Activated T-helper 9 cell treated with anti-CD3 and anti-CD28 coated beads, Interleukin-2, amount 50 U/mL, for 16 hours (primary cell): Measurements from ENCODE around the gene TBC1D7.

Experiments used
- DNase-seq: peaks from one replicate; pipeline ENCODE4 v3.0.0-alpha.2; 2020; ENCODE audit warnings: low read depth

Gene TBC1D7

DNA sequence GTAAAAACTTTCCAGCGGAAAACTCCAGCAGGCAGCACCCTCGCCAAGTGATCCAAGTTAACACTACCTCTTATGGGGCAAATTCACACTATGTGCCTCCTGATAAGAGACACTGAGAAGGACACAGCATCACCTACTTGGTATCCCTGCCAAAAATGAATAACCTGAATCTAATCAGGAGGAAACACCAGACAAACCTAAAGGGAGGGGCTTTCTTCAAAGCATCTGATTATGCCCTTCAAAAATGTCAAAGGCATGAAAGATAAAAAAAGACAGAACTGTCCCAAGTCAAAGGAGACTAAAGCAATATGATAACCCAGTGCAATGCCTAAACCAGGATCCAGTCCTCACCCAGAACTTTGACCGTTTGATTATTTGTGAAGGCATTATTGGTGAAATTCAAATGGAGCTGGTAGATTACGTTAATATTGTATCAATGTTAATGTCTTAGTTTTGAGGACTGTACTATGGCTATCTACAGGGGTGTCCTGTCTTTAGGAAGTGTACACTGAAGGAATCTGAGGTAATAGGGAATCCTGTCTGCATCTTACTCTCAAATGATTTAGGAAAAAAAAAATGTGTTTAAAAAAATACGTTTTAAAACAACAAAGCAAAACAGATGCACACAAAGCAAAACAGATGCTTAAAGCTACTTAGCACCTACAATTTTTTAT lies 8.3 kb downstream of the TBC1D7 start:
- no peak for DNase-seq

DNA sequence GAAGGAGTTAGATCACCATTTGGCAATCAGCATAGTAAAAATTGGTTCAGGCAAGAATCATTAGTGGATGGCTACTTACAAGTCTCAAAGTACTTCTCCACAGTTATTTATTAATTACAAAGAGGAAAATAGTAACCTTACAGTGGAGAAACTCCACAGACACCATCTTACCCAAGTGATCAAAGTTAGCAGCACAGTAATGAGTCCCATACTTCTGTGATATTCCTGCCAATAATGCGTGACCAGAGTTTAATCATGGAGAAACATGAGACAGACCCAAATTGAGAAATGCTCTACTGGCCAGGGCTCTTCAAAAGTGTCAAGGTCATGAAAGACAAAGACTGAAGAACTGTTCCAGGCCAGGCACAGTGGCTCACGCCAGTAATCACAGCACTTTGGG lies 9.5 kb downstream of the TBC1D7 start:
- DNase-seq: no peak

DNA sequence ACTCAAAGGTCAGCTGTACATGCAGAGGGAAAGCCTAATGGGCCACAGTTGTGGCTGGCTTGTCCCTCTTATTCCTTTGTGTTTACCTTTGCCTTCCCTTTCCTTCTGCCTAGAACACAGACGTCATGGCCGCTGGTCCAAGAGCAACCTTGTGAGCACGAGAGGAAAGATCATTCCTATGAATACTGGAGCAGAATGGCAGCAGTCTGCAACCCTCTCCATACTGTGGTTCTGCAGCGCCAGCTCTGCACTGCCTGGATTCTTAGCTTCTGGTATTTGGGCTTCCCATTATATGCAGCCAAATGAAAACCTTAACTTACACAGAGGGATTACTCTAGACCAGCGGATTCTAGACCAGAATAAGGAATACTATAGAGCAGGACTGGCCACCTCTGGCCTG lies 12.4 kb downstream of the TBC1D7 start:
- DNase-seq: no peak

DNA sequence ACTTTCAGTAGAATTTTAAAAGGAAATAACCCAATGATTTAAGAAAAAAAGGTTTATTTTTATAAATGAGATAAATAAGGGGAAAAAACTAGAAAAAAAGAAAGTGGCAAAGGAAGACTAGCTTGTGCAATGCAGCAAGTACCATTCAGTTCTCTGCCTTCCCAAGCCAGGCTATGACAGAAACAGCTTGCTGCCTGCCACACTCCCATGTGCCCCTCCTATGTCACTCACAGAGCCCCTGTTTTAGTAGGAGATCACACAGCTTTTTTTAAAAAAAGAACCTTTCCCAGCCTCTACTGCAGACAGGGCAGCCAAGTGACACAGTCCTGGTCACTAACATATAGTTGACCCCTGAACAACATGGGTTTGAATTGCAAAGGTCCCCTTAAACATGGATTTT lies 13.5 kb downstream of the TBC1D7 start:
- DNase-seq: no peak

DNA sequence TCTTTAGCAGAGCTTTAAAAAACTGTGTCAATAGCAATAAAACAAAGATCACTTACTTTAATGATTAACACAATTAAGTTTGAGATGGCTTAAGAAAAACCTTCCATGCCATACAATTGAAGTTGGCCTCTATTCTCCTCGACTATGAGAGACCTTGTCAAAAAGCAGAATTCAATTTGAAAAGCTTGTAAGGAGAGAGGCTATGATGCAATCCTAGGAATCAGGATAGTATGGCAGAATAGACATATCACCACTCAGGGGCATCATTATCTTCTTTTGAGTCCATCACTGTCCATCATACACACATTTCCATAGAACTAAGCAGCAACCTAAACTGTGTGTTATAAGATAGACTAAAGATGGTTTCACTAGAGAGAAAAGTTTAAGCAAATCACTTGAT lies 17.2 kb downstream of the TBC1D7 start:
- no peak for DNase-seq

DNA sequence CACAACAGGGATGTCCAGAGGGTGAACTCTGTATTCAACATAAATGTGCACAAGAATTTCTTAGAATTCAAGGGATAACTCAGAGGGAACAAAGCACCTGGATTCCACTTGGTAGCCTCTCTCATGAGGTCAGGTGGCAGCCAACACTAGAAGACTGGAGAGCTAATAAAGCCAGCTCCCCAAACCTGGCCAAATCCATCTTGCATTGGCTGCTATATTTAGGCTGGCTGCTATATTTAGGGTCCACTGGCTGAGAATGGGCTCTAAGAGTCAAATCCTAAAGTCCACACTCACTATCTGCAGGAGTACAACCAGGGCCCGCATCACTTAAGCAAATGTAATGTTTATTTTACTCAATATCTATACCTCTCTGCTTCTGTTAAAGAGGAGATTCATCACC lies 20.0 kb downstream of the TBC1D7 start:
- DNase-seq: no peak

DNA sequence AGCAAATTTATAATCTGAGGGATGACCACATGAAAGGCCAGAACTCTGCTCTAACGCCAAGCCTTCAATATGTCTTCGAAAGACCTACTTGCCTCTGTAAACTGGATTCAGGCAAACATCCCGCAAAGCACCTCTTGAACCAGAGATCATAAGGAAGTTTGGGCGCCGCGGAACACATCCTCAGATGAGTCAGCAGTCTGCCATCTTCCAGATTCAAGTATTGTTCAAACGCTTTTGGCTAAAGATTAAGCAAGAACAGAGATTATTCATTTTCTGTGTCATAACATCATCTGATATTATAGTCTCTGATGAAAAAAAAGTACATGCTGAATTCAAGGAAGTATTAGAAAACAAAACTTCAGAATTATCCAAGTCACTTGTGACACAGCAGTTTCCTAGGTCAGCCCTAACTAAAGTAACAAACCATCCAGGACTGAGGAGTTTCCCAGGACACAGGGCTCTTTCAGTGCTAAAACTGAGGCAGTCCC lies 20.8 kb downstream of the TBC1D7 start:
- DNase-seq: no peak

DNA sequence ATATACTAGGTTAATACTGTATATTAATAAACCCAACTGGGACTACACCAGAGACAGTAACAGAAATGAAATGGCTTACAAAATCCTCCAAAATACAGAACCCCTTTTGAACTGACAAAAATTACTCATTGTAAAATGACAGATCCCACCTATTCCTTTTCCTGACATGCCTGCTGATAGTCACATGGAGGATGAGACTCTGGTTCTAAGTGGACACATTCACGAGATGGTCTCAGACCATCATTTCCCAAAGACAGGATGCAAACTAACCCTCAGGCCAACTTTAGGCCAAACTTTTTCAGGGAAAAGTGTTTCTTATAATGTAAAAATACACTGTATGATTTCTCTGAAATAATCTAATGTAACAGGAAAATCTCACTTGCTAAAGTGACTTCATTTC lies 22.5 kb downstream of the TBC1D7 start:
- no peak for DNase-seq

DNA sequence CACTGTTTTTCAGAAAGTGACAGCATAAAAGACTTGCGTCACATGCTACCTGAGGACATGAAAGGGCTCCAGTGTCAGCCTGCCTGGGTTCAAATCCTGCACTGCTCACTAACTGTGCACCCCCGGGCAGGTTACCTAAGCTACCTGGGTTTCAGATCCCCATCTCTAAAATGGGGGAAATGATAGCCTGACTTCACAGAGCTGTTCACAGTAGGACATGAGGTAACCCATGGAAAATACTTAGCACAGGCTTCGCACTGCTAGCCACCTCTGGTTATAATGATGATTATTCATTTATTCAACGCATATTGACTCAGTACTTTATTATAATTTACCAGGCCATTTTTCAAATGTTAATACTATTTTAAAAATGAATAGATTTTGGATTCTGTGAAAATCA lies 23.0 kb downstream of the TBC1D7 start:
- DNase-seq: no peak

DNA sequence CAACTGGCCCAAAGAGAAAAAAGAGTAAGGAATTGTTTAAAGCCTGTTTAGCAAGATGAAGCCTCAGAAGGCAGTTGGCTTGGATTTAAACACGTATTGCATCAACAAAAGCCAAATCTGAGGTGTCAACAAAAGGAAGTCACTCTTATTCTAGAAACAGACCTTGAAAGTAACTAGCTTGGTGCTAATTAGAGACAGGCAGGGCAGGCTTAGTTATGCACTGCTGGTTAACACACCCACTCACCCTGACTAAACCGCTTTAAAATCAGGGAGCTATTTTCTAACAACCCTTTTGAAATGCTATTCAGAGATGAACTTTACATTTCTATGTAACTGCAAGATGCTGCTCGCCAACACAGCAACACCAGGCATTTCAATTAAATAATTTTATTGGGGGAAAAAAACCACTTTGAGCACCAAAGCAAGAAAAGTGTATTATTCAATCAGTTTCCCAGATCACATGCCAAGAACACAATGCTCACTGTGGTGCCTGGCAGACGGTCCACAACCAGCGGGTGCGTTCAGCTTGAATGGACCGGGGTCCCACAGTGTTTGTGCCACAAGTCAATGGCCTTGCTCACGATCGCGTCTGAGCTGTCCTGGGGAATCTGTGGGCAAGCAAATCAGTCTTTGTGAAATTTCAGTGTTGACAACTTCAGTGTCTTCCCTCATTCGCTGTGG lies 23.6 kb downstream of the TBC1D7 start:
- no peak for DNase-seq

DNA sequence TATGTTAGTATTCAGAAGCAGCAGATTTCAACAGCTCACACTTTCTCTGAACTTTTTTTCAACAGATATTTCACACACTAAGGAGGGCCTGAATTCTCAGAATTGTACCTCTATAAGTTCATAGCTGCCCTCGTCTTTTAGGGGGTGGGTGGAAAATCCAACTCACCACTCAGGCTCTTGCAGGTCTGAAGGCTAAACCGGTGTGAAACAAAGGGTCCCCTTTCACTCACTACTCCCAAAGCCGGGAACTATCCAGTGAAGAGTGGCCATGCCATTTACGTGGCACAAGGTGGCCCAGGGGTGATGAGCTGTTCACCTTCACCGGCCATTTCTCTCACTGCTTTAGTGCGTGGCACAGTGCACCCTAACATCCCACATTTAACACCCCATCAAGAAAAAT lies 24.2 kb downstream of the TBC1D7 start:
- DNase-seq: no peak

DNA sequence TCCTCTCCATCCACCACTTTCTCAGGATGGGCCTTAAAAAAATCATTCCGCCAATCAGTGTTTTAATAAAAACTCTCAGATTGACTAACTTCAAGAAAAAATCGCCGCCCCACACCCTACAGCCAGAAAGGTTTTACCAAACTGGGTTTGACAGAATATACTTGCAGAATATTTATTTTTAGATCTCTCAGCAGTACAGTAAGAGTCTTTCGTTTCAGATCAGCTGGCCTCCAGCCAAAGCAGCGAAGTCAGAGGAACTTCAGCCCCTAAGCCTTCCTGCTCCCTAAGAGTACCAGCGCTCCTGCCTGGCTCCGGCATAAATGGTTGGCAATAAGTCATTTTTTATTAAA lies 24.7 kb downstream of the TBC1D7 start:
- no peak for DNase-seq

DNA sequence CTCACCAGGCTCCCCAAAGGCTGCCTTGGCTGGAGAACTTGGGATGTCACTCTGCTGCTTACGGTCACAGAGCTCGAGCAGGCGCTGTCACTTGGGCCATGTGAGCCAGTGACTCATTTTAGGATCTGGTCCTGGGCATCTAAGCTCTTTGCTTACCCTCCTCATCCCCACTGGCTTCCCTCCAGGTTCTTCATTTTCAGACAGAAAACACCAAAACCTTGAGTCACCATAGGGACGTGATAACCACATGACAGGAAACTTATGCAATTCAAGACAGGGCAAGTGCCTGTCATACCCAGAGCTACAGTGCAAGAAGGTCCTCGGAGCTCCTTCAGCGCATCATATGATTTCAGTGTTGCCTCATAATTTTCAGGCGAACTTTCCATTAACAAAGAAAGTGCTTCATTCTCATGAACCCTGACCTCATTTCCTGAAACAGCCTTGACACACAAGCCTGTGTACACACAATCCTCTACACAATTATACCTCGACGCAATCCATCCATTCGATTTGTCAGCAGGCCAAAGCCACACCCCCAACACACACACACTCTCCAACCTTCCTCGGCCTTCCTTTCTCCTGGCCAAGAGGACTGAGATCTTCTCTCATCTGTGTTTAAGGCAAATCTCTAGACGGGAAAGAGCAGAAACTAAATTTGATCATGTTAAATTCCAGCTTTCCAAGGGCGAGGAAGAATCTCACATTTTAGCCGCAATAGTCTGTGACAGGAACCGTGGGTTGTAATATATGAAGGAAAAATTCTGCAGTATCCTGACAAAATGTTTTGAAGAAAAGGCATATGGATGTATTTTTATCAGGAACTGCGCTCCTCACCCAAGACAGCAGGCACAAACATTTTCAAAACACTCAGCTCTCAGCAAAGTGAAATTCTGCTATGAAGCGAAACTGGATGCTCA lies 25.3 kb downstream of the TBC1D7 start:
- DNase-seq: peak; percentile 13

DNA sequence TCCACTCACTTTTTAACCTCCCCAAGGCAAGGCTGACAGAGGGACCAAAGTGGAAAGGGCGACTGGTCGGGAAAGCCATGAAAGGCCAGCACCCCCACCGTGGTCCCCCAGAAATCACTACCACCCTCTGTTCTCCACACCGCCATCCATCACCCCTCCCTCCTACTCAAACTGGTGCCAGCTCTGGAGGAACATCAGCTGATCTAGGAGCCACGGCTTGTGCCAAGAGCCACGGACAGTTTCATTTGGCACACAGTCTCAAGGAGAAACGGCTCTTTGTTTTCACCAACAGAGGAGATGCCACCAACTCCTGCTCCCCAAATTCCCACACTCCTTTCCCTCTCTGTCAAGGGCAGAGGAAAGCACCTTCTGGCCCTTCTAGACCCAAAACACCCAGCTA lies 26.0 kb downstream of the TBC1D7 start:
- no peak for DNase-seq

DNA sequence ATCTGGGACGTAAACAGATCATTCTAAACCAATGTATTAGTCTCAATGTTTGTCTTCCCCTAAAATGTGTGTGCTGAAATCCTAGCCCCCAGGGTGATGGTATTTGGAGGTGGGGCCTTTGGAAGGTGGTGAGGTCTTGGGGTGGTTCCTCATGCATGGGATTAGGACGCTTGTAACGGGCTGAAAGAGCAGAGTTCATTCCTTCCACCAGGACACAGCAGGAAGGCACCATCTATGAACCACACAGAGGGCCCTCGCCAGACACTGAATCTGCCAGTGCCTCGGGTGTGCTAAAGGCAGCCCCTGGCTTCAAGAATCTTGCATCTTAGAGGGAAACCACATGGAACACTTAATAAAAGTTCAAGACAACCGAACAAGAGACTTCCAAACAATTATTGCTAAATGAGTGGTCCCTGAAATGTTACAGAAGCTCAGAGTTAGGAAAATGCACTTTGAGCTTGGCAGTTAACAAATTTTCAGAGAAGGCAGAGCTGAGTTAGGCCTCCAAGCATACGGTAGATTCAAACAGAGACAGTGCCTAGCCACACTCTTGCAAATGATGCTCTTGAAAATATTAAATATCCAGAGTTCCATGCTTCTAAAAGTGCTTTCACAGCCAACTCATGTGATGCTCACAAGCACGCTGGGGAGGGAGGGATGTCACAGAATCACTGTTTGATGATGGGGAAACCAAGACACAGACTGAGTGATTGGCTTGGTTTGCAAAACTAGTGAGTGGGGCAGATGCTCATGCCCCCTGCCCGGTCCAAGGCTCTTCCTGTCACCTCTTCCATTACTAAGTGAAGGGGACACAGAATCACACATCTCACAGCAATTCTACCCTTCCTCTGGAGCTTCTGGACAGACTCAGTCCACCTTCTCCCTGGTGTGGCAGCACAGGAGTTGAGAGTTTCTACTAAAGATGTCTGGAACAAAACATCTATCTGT lies 27.4 kb downstream of the TBC1D7 start:
- no peak for DNase-seq

DNA sequence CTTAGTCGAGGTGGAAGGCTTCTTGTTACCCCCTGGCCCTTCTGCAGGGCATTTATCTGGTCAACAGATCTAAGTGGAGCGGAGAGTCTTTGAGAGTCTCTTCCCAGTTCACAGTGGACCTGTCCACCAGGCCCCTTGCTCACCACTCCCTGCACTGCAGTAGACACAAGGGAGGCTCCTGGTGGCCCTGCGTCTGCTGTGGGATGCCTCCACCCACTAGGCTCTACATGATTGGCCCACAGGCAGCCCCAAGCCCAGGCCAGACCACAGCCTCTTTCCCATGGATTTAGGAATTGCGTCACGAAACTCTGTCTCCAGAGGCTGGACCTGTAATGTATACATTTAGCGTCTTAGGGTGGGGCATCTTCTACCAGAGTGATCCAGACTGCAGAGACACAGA lies 28.4 kb downstream of the TBC1D7 start:
- DNase-seq: no peak

DNA sequence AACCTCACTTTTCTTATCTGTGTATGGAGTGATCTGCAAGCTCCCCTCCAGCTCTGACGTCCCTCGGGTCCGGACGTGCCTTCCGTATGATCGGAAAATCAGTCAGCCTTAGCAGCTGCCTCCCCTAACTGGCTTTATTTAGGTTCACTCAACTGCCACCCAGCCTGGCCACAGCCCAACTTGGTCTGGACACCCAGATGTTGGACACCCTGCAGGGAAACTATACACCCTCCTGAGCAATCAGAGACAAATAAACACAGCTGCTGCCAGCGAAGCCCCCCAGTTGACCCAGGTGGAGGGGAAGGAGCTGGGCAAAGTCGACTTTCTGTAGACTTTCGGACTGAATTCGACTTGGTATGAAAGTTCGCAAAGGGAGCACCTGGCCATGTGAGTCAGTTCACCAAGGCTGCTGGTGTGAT lies 28.9 kb downstream of the TBC1D7 start:
- no peak for DNase-seq

DNA sequence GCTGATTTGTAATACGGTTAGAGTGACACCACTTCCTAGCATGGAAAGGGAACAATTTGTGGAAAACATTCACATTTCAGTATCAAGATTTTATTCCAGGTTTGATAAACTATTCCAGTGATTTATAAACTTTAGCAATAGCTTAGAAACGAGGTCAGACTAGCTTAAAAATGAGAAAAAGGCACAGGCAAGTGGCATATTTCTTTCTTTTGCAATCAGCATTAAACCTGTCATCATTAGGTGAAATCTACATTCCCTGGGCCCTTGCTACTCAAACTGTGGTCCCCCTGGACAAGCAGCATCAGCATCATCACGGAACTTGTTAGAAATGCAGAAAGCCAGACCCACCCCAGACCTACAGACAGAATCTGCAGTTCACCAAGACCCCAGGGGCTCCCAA lies 29.9 kb downstream of the TBC1D7 start:
- DNase-seq: no peak

DNA sequence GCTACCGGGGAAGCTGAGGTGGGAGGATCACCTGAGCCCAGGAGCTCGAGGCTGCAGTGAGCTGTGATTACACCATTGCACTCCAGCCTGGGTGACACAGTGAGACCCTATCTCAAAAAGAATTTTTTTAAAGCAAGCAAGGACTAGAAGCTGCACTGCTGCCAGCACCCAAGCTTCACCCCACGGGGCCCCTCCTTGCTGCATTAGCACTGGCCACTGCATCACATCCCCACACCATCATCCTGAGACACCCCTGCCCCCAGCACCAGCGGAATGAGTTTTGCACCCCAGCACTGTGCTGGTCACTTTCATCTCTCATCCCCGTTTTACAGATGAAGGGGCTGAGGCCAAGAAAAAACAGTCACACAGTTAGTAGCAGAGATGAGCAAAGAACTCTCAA lies 30.9 kb downstream of the TBC1D7 start:
- DNase-seq: no peak

DNA sequence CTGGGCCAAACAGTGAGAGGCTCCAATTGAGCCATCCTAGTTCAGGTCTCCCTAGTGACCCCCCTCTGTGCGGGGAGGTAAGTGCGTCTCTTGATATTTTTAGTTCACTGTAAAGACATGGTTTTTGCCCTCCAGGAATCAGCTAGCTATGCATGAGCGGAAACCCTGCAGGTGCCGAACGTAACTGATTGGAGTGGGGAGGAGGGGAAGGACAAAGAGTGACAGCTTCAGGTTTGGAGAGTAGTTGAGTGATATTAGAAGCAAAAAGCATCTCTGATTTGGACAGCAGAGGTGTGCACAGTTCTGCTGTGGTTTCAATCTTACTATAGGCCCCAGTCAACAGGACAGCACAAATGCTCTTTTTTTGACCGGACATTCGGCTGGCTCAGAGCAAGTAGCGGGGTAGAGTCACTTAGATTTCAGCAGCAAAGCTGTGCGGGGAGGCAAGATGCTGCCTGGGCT lies 31.8 kb downstream of the TBC1D7 start:
- no peak for DNase-seq

DNA sequence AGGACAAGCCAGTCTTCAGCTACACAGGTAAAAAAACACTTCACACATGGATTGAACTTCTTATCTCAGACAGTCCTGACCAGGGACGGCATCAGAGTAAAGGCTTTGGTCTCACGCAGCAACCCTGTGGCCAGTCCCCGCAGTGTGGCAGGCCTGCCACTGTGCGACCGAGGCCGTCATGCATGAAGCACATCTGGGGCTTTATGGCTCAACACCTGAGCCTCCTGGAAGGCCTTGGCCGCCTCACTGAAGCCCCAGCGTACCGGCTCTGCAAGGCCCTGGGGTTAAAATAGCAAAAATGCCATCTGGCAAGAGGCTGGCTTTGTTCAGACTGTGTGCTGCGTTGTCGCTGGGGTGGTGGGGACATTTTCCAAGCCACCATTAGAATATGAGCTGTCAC lies 32.8 kb downstream of the TBC1D7 start:
- DNase-seq: no peak
